Measurements from ENCODE around the gene FEM1B.

FEM1B gene

GRCh38 chr15:68301301-68301700, 23.8 kb downstream of the FEM1B start:
- FAIRE-seq: no peak
- DNase-seq (ENCODE audit: insufficient read length, low spot score): no peak
- TF ChIP-seq POLR2A (IDR thresholded peaks at IDR 0.05; ENCODE audit: low read depth, low read length) (no peak), SPI1 (IDR thresholded peaks at IDR 0.05; ENCODE audit: low read depth, low read length) (no peak)

- DNase-seq (ENCODE audit: insufficient read length, low spot score): no peak
- FAIRE-seq: no peak
- TF ChIP-seq POLR2AphosphoS5 (IDR thresholded peaks at IDR 0.05; ENCODE audit: low read depth, low read length) (no peak), PAX5 (IDR thresholded peaks at IDR 0.05; ENCODE audit: insufficient read depth, low read length, severe bottlenecking) (no peak), TAF1 (IDR thresholded peaks at IDR 0.05; ENCODE audit: low read depth, low read length) (no peak), POU2F2 (IDR thresholded peaks at IDR 0.05; ENCODE audit: low read depth, low read length) (no peak), SPI1 (IDR thresholded peaks at IDR 0.05; ENCODE audit: low read depth, low read length) (no peak), POLR2A (IDR thresholded peaks at IDR 0.05; ENCODE audit: low read depth, low read length) (no peak)
Measured at GRCh38 chr15:68302729-68303128, 25.2 kb downstream of the FEM1B start.

GRCh38 chr15:68303134-68303533, 25.6 kb downstream of the FEM1B start:
- no peak for DNase-seq (ENCODE audit: insufficient read length, low spot score)
- TF ChIP-seq SPI1 (IDR thresholded peaks at IDR 0.05; ENCODE audit: low read depth, low read length): no peak
- FAIRE-seq: no peak

- DNase-seq (ENCODE audit: insufficient read length, low spot score) (no peak), FAIRE-seq (no peak)
- TF ChIP-seq SPI1 (IDR thresholded peaks at IDR 0.05; ENCODE audit: low read depth, low read length) (no peak), PAX5 (IDR thresholded peaks at IDR 0.05; ENCODE audit: insufficient read depth, low read length, severe bottlenecking) (no peak), POLR2AphosphoS5 (IDR thresholded peaks at IDR 0.05; ENCODE audit: low read depth, low read length) (no peak), POLR2A (IDR thresholded peaks at IDR 0.05; ENCODE audit: low read depth, low read length) (no peak), TAF1 (IDR thresholded peaks at IDR 0.05; ENCODE audit: low read depth, low read length) (no peak), POU2F2 (IDR thresholded peaks at IDR 0.05; ENCODE audit: low read depth, low read length) (no peak)
Measured at GRCh38 chr15:68303560-68304436, 26.3 kb downstream of the FEM1B start.

- no peak for FAIRE-seq
- no peak for DNase-seq (ENCODE audit: insufficient read length, low spot score)
- no peak for TF ChIP-seq SPI1 (IDR thresholded peaks at IDR 0.05; ENCODE audit: low read depth, low read length)
- TF ChIP-seq POLR2AphosphoS5 (IDR thresholded peaks at IDR 0.05; ENCODE audit: low read depth, low read length): no peak
Measured at GRCh38 chr15:68304589-68305337, 27.2 kb downstream of the FEM1B start.

GRCh38 chr15:68305420-68305871, 27.9 kb downstream of the FEM1B start:
- DNase-seq (ENCODE audit: insufficient read length, low spot score): no peak

GRCh38 chr15:68307131-68307928, 29.8 kb downstream of the FEM1B start:
- DNase-seq (ENCODE audit: insufficient read length, low spot score) (no peak), FAIRE-seq (no peak)

More at GRCh38 chr15:68305420-68305871, 27.9 kb downstream of the FEM1B start:
- FAIRE-seq: no peak
- TF ChIP-seq PAX5 (IDR thresholded peaks at IDR 0.05; ENCODE audit: insufficient read depth, low read length, severe bottlenecking) (no peak), POU2F2 (IDR thresholded peaks at IDR 0.05; ENCODE audit: low read depth, low read length) (no peak), POLR2AphosphoS5 (IDR thresholded peaks at IDR 0.05; ENCODE audit: low read depth, low read length) (no peak), SPI1 (IDR thresholded peaks at IDR 0.05; ENCODE audit: low read depth, low read length) (no peak)

GRCh38 chr15:68309024-68309423, 31.5 kb downstream of the FEM1B start:
- TF ChIP-seq SPI1 (IDR thresholded peaks at IDR 0.05; ENCODE audit: low read depth, low read length) (no peak), POU2F2 (IDR thresholded peaks at IDR 0.05; ENCODE audit: low read depth, low read length) (no peak)
- FAIRE-seq (no peak), DNase-seq (ENCODE audit: insufficient read length, low spot score) (no peak)

More at GRCh38 chr15:68307131-68307928, 29.8 kb downstream of the FEM1B start:
- no peak for TF ChIP-seq TAF1 (IDR thresholded peaks at IDR 0.05; ENCODE audit: low read depth, low read length)
- TF ChIP-seq POU2F2 (IDR thresholded peaks at IDR 0.05; ENCODE audit: low read depth, low read length): no peak
- no peak for TF ChIP-seq PAX5 (IDR thresholded peaks at IDR 0.05; ENCODE audit: insufficient read depth, low read length, severe bottlenecking)

GRCh38 chr15:68310178-68310803, 32.7 kb downstream of the FEM1B start:
- TF ChIP-seq POLR2A (IDR thresholded peaks at IDR 0.05; ENCODE audit: low read depth, low read length) (no peak), TAF1 (IDR thresholded peaks at IDR 0.05; ENCODE audit: low read depth, low read length) (no peak), PAX5 (IDR thresholded peaks at IDR 0.05; ENCODE audit: insufficient read depth, low read length, severe bottlenecking) (no peak), POLR2AphosphoS5 (IDR thresholded peaks at IDR 0.05; ENCODE audit: low read depth, low read length) (no peak), POU2F2 (IDR thresholded peaks at IDR 0.05; ENCODE audit: low read depth, low read length) (no peak), SPI1 (IDR thresholded peaks at IDR 0.05; ENCODE audit: low read depth, low read length) (no peak)
- DNase-seq (ENCODE audit: insufficient read length, low spot score) (no peak), FAIRE-seq (no peak)
